ENCODE results near the gene MPPED1.

DNA sequence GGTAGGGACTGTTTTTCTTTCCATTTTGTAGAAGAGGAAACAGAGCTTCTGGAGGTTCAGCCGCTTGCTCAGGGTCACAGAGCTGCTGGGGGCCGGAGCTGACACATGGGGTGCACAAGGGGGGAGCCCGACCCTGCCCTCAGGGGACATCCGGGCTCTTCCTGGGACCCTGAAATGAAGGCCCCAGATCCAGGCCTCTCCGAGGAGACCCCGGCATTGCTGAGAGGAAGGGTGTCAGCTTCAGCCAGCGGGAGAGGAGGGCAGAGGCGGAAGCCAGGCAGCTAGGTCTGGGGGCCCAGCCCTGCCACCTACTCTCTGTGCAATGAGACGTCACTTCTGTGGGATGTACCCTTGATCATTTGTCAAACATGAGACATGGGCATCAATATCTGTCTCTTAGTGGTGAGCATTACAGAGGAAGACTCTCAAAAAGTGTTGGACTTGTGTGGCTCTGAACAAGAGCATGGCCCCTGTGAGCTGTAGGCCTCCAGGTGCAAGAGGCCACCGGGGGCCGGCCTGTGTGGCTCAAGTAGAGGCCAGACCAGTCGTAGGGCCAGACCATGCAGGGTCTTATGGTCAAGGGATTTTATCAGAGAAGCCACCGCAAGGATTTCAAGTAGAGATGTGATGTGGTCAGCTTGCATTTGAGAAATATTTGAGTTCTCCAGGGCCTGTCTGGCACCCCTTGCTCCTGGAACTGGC, 10.3 kb downstream of the MPPED1 start:
- TF ChIP-seq, protein P1, sequence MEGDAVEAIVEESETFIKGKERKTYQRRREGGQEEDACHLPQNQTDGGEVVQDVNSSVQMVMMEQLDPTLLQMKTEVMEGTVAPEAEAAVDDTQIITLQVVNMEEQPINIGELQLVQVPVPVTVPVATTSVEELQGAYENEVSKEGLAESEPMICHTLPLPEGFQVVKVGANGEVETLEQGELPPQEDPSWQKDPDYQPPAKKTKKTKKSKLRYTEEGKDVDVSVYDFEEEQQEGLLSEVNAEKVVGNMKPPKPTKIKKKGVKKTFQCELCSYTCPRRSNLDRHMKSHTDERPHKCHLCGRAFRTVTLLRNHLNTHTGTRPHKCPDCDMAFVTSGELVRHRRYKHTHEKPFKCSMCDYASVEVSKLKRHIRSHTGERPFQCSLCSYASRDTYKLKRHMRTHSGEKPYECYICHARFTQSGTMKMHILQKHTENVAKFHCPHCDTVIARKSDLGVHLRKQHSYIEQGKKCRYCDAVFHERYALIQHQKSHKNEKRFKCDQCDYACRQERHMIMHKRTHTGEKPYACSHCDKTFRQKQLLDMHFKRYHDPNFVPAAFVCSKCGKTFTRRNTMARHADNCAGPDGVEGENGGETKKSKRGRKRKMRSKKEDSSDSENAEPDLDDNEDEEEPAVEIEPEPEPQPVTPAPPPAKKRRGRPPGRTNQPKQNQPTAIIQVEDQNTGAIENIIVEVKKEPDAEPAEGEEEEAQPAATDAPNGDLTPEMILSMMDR (IDR thresholded peaks at IDR 0.05; ENCODE audit: borderline replicate concordance, extremely low read depth, low read length, poor library complexity, severe bottlenecking), result no peak
- TF ChIP-seq EZH2 (IDR thresholded peaks at IDR 0.05; ENCODE audit: borderline replicate concordance, low read depth, low read length, severe bottlenecking), result no peak
